HCT116 (cell line): ENCODE results near the gene KRT81.

Experiments used
- EZH2phosphoT487 ChIP-seq: fragments of 200-600 bp; IDR thresholded peaks from 2 replicates; pipeline ENCODE4 v1.6.1; 2018; ENCODE audit warnings: antibody characterized with exemption, borderline replicate concordance
- RAD21 ChIP-seq: IDR thresholded peaks from 2 replicates; pipeline ENCODE4 v1.6.1; 2012; ENCODE audit warnings: low read depth, mild to moderate bottlenecking
- SIN3A ChIP-seq: IDR thresholded peaks from 2 replicates; pipeline ENCODE4 v1.6.1; 2012; ENCODE audit warnings: low read depth
- YY1 ChIP-seq: IDR thresholded peaks from 2 replicates; pipeline ENCODE4 v1.6.1; 2011; ENCODE audit warnings: low read length, low read depth, moderate library complexity, mild to moderate bottlenecking; ENCODE audit not compliant: insufficient replicate concordance; ENCODE audit errors: extremely low read depth
- TF ChIP-seq, protein P1 (sequence below), 3 experiments: fragments of 200-600 bp in 1 of 3; sonication (generic) in 1 of 3; IDR thresholded peaks in 2 of 3; conservative IDR thresholded peaks in 1 of 3; 2 replicates each; pipeline ENCODE4 v1.5.1; 2012 to 2017; ENCODE audit warnings: low read depth in 2 of 3, low read length in 2 of 3, antibody characterized with exemption in 1 of 3, borderline replicate concordance in 1 of 3, control low read depth in 1 of 3, mild to moderate bottlenecking in 1 of 3, mixed read lengths in 1 of 3, mixed run types in 1 of 3, moderate library complexity in 1 of 3; ENCODE audit not compliant: insufficient read depth in 1 of 3

DNA sequence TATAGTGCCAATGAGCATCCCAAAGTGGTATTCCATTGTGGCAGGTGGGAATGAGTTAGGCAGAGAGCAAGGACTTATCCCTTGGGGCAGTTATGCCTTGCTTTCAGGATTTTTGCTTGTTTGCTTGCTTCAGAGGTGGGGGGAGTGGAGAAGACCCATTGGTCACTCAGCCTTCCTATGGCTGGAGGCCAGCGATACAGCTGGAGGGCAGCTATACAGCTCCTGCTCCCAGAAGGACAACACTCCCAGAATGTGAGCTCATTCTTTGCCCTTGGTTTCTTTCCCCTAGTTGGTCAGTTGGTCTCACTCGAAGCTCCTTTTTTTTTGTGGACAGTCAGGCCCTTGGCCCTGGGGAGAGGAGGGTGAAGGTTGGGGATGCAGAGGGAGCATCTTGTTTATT lies 15.4 kb upstream of the KRT81 start:
- TF ChIP-seq, protein P1, sequence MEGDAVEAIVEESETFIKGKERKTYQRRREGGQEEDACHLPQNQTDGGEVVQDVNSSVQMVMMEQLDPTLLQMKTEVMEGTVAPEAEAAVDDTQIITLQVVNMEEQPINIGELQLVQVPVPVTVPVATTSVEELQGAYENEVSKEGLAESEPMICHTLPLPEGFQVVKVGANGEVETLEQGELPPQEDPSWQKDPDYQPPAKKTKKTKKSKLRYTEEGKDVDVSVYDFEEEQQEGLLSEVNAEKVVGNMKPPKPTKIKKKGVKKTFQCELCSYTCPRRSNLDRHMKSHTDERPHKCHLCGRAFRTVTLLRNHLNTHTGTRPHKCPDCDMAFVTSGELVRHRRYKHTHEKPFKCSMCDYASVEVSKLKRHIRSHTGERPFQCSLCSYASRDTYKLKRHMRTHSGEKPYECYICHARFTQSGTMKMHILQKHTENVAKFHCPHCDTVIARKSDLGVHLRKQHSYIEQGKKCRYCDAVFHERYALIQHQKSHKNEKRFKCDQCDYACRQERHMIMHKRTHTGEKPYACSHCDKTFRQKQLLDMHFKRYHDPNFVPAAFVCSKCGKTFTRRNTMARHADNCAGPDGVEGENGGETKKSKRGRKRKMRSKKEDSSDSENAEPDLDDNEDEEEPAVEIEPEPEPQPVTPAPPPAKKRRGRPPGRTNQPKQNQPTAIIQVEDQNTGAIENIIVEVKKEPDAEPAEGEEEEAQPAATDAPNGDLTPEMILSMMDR (IDR thresholded peaks at IDR 0.05 in 2 of 3, conservative IDR thresholded peaks at IDR 0.05 in 1 of 3; ENCODE audit: borderline replicate concordance in 1 of 3, insufficient read depth in 1 of 3, low read depth in 2 of 3, low read length in 2 of 3): no peak
- TF ChIP-seq YY1 (no peak), EZH2phosphoT487 (no peak), RAD21 (no peak), SIN3A (no peak)
